GM21360 (cell line): ENCODE results near the gene PRSS22.

Experiments
- ATAC-seq: cut with Tn5 transposase; IDR thresholded peaks from one replicate; pipeline ENCODE4 v1.9.1; 2021; ENCODE audit warnings: mild to moderate bottlenecking, moderate library complexity; ENCODE audit not compliant: unreplicated experiment

Gene PRSS22

GRCh38 chr16:2852731-2853507 is 5.1 kb downstream of the PRSS22 start:
- no peak for ATAC-seq

GRCh38 chr16:2852003-2852730 is 5.8 kb downstream of the PRSS22 start:
- no peak for ATAC-seq

GRCh38 chr16:2848933-2849725 is 8.8 kb downstream of the PRSS22 start:
- ATAC-seq: no peak

GRCh38 chr16:2846511-2847310 is 11.3 kb downstream of the PRSS22 start:
- ATAC-seq: no peak

- no peak for ATAC-seq
These were observed 12.9 kb downstream of the PRSS22 start for GRCh38 chr16:2845116-2845515.

GRCh38 chr16:2843526-2843925 is 14.4 kb downstream of the PRSS22 start:
- ATAC-seq: no peak

- ATAC-seq: no peak
These were observed 15.5 kb downstream of the PRSS22 start for GRCh38 chr16:2842340-2843000.

GRCh38 chr16:2841606-2842339 is 16.2 kb downstream of the PRSS22 start:
- ATAC-seq: no peak

- no peak for ATAC-seq
These were observed 17.1 kb downstream of the PRSS22 start for GRCh38 chr16:2840914-2841313.

- no peak for ATAC-seq
These were observed 18.1 kb downstream of the PRSS22 start for GRCh38 chr16:2839650-2840450.

- no peak for ATAC-seq
These were observed 19.0 kb downstream of the PRSS22 start for GRCh38 chr16:2838928-2839327.

GRCh38 chr16:2836646-2837508 is 21.1 kb downstream of the PRSS22 start:
- no peak for ATAC-seq

- no peak for ATAC-seq
These were observed 22.1 kb downstream of the PRSS22 start for GRCh38 chr16:2835638-2836493.

GRCh38 chr16:2834968-2835367 is 23.0 kb downstream of the PRSS22 start:
- no peak for ATAC-seq

- no peak for ATAC-seq
These were observed 24.2 kb downstream of the PRSS22 start for GRCh38 chr16:2833776-2834175.

GRCh38 chr16:2831203-2831602 is 26.8 kb downstream of the PRSS22 start:
- ATAC-seq: no peak

- ATAC-seq: no peak
These were observed 27.6 kb downstream of the PRSS22 start for GRCh38 chr16:2830355-2830695.
